Peyer's patch (tissue), 4 donors: ENCODE results near the gene ROR1. TPM values are rescaled to one million over a fixed set of nuclear protein-coding genes. Genes with fewer than 3 reads are reported as not detected.

Source experiments
- DNase-seq, 3 donors: peaks; one replicate each; pipeline ENCODE4 v3.0.0-alpha.2; 2017 to 2019
- H3K27ac ChIP-seq, 4 donors: fragments of 200-600 bp; sonication (generic); one replicate each; pipeline ENCODE4 v1.5.1; 2016 to 2019
- H3K27me3 ChIP-seq, 2 donors: fragments of 200-600 bp; sonication (generic); one replicate each; pipeline ENCODE4 v1.5.1; 2019
- H3K36me3 ChIP-seq, 3 donors: fragments of 200-600 bp; sonication (generic); one replicate each; pipeline ENCODE4 v1.5.1; 2016 to 2019
- H3K4me1 ChIP-seq, 4 donors: fragments of 200-600 bp; sonication (generic); one replicate each; pipeline ENCODE4 v1.5.1; 2016 to 2019
- H3K4me3 ChIP-seq, 4 donors: fragments of 200-600 bp; sonication (generic); 1 replicate in 3 of 4; 2 replicates in 1 of 4; pipeline ENCODE4 v1.5.1; 2016 to 2019; ENCODE audit warnings: mild to moderate bottlenecking in 1 of 4
- H3K9me3 ChIP-seq, 4 donors: fragments of 200-600 bp; sonication (generic); one replicate each; pipeline ENCODE4 v1.5.1; 2016 to 2019; ENCODE audit warnings: mild to moderate bottlenecking in 1 of 4
- CTCF ChIP-seq, 6 experiments: fragments of 450-650 bp in 4 of 6; fragments of 200-600 bp in 2 of 6; sonication (generic) in 1 of 6; IDR thresholded peaks; one replicate each; pipeline ENCODE4 v1.5.1; 2017 to 2019; ENCODE audit warnings: antibody characterized with exemption in 6 of 6, mild to moderate bottlenecking in 3 of 6, moderate library complexity in 1 of 6
- POLR2A ChIP-seq, 2 donors: fragments of 450-650 bp; IDR thresholded peaks; one replicate each; pipeline ENCODE4 v1.5.1; 2017; ENCODE audit warnings: antibody characterized with exemption in 2 of 2, mild to moderate bottlenecking in 2 of 2, moderate library complexity in 2 of 2
- total RNA-seq, 4 donors: library from RNA; depleted of rRNA; stranded (reverse); fragments of >200 nt; gene quantifications; one replicate each; pipeline ENCODE4 v1.1.0, GENCODE V29; 2016

ROR1 gene
- total RNA-seq, 4 donors from 2014 or later = 1.2 to 7.4 (median 4.7) TPM

- Histone ChIP-seq H3K27ac (no peak overlapping the region), H3K36me3 (no peaks in the 10 kb centered on the region), H3K4me3 (no peak overlapping the region), H3K4me1 (no peaks in the 10 kb centered on the region), H3K9me3 (no peaks in the 10 kb centered on the region), H3K27me3 (no peaks in the 10 kb centered on the region)
- TF ChIP-seq CTCF (IDR thresholded peaks at IDR 0.05) = peak in 3 of 6 experiments; percentile 18 to 24 (median 20)
- no peak for TF ChIP-seq POLR2A (IDR thresholded peaks at IDR 0.05)
- DNase-seq = no peak
These were observed 161.3 kb downstream of the ROR1 start for GRCh38 chr1:63935143-63935542.

- DNase-seq = no peak
- Histone ChIP-seq H3K9me3 (no peaks in the 10 kb centered on the region), H3K36me3 (no peaks in the 10 kb centered on the region), H3K27me3 (no peaks in the 10 kb centered on the region), H3K4me1 (no peaks in the 10 kb centered on the region), H3K4me3 (no peak overlapping the region), H3K27ac (no peak overlapping the region)
- TF ChIP-seq CTCF (IDR thresholded peaks at IDR 0.05) = no peak
These were observed 161.7 kb downstream of the ROR1 start for GRCh38 chr1:63935553-63935952.

GRCh38 chr1:63936276-63936675 lies 162.5 kb downstream of the ROR1 start:
- DNase-seq = no peak
- no peaks in the 10 kb centered on the region for H3K9me3 ChIP-seq
- no peaks in the 10 kb centered on the region for H3K4me1 ChIP-seq
- H3K27ac ChIP-seq = no peak overlapping the region
- H3K36me3 ChIP-seq = no peaks in the 10 kb centered on the region
- no peak for TF ChIP-seq POLR2A (IDR thresholded peaks at IDR 0.05)
- TF ChIP-seq CTCF (IDR thresholded peaks at IDR 0.05) = no peak
- H3K27me3 ChIP-seq = no peaks in the 10 kb centered on the region
- no peak overlapping the region for H3K4me3 ChIP-seq

GRCh38 chr1:63936801-63937200 lies 163.0 kb downstream of the ROR1 start:
- no peak for TF ChIP-seq CTCF (IDR thresholded peaks at IDR 0.05)
- TF ChIP-seq POLR2A (IDR thresholded peaks at IDR 0.05) = no peak
- no peak overlapping the region for H3K27ac ChIP-seq
- no peaks in the 10 kb centered on the region for H3K27me3 ChIP-seq
- no peaks in the 10 kb centered on the region for H3K36me3 ChIP-seq
- no peak overlapping the region for H3K4me3 ChIP-seq
- H3K4me1 ChIP-seq = no peaks in the 10 kb centered on the region
- no peak for DNase-seq
- H3K9me3 ChIP-seq = no peaks in the 10 kb centered on the region

- Histone ChIP-seq H3K9me3 (no peaks in the 10 kb centered on the region), H3K4me1 (no peaks in the 10 kb centered on the region), H3K27me3 (no peaks in the 10 kb centered on the region), H3K4me3 (no peak overlapping the region), H3K36me3 (no peaks in the 10 kb centered on the region), H3K27ac (no peak overlapping the region)
- DNase-seq = no peak
- no peak for TF ChIP-seq CTCF (IDR thresholded peaks at IDR 0.05)
- no peak for TF ChIP-seq POLR2A (IDR thresholded peaks at IDR 0.05)
These were observed 163.7 kb downstream of the ROR1 start for GRCh38 chr1:63937461-63938022.

- H3K36me3 ChIP-seq = no peaks in the 10 kb centered on the region
- H3K4me1 ChIP-seq = no peaks in the 10 kb centered on the region
- H3K4me3 ChIP-seq = no peak overlapping the region
- DNase-seq = no peak
- H3K27me3 ChIP-seq = no peaks in the 10 kb centered on the region
- H3K27ac ChIP-seq = no peak overlapping the region
- no peak for TF ChIP-seq POLR2A (IDR thresholded peaks at IDR 0.05)
- no peak for TF ChIP-seq CTCF (IDR thresholded peaks at IDR 0.05)
- no peaks in the 10 kb centered on the region for H3K9me3 ChIP-seq
These were observed 166.6 kb downstream of the ROR1 start for GRCh38 chr1:63940440-63940839.
